K562 (cell line): ENCODE data around the gene CREB3L2. TPM values are rescaled to one million over a fixed set of nuclear protein-coding genes. Genes with fewer than 3 reads are reported as not detected.

Experiments used
- ATAC-seq: fragments of 200-7000 bp; cut with Tn5 transposase; 3 replicates; pipeline ENCODE4 v1.9.1; 2020; ENCODE audit warnings: moderate library complexity
- BruUV-seq: library from RNA; stranded (reverse); fragments of 400-500 nt; replicated peaks from 2 replicates; lab custom pipeline; 2021; lab: Mats Ljungman, UMichigan
- CTCF ChIA-PET: fragments of 300-600 bp; formaldehyde crosslinking; extraction: SDS; loops from one replicate; lab custom pipeline; 2021; ENCODE audit warnings: low intra/inter-chr PET ratio; lab: Yijun Ruan, JAX
- POLR2A ChIA-PET: fragments of 300-600, 350-650 bp; sonication (Branson Sonifier 250); formaldehyde crosslinking; extraction: SDS; loops from one replicate; lab custom pipeline; 2021; ENCODE audit warnings: antibody characterized with exemption, inconsistent platforms; lab: Yijun Ruan, JAX
- DNase-seq, 4 experiments: peaks; one replicate each; pipeline versions ENCODE4 v3.0.0 to v3.0.0-alpha.2; 2011 to 2018; ENCODE audit warnings: low spot score in 3 of 4, mixed read lengths in 3 of 4; ENCODE audit errors: extremely low read depth in 1 of 4
- FAIRE-seq: peaks from 2 replicates; lab custom pipeline; 2011; peaks lifted over from hg19 to GRCh38; lab: Jason Lieb, UNC
- H2AFZ ChIP-seq: 2 replicates; pipeline ENCODE4 v1.6.0; 2011; ENCODE audit warnings: low read depth, low read length, control low read depth, inconsistent platforms
- H3K27ac ChIP-seq: fragments of 200-600 bp; 3 replicates; pipeline ENCODE4 v1.8.0; 2011; ENCODE audit warnings: low read depth, mild to moderate bottlenecking, control low read depth, inconsistent platforms, low read length, moderate library complexity, mixed read lengths; ENCODE audit errors: extremely low read depth
- H3K27me3 ChIP-seq, 2 experiments: fragments of 300-600 bp in 1 of 2; 2 replicates in 1 of 2; 3 replicates in 1 of 2; pipeline versions ENCODE4 v1.6.0 to v1.8.0; 2011; ENCODE audit warnings: inconsistent platforms in 2 of 2, low read length in 2 of 2, mild to moderate bottlenecking in 1 of 2, mixed read lengths in 1 of 2, moderate library complexity in 1 of 2; ENCODE audit not compliant: control insufficient read depth in 2 of 2, insufficient read depth in 2 of 2
- H3K36me3 ChIP-seq: fragments of 300-600 bp; 3 replicates; pipeline ENCODE4 v1.8.0; 2011; ENCODE audit warnings: mild to moderate bottlenecking, low read length, inconsistent platforms; ENCODE audit not compliant: control insufficient read depth, insufficient read depth
- H3K4me1 ChIP-seq, 2 experiments: fragments of 200-600 bp in 1 of 2; replicated peaks in 1 of 2; 2 replicates in 1 of 2; 3 replicates in 1 of 2; pipeline versions ENCODE4 v1.5.1 to v1.8.0; 2011; ENCODE audit warnings: inconsistent platforms in 2 of 2, low read length in 2 of 2, mild to moderate bottlenecking in 1 of 2, mixed read lengths in 1 of 2, moderate library complexity in 1 of 2; ENCODE audit not compliant: control insufficient read depth in 2 of 2, insufficient read depth in 2 of 2
- H3K4me2 ChIP-seq: 2 replicates; pipeline ENCODE4 v1.6.1; 2011; ENCODE audit warnings: low read length, control low read depth, inconsistent platforms, mixed read lengths; ENCODE audit not compliant: insufficient read depth
- H3K4me3 ChIP-seq: fragments of 200-600 bp; sonication (generic), shearing (Covaris generic); 2 replicates; pipeline ENCODE4 v1.5.1; 2016; ENCODE audit warnings: control low read depth, inconsistent platforms
- H3K79me2 ChIP-seq: fragments of 200-600 bp; 3 replicates; pipeline ENCODE4 v1.8.0; 2011; ENCODE audit warnings: low read length, inconsistent platforms; ENCODE audit not compliant: control insufficient read depth, insufficient read depth
- H3K9ac ChIP-seq, 2 experiments: 2 replicates each; pipeline versions ENCODE4 v1.6.0 to v1.6.1; 2011; ENCODE audit warnings: low read depth in 2 of 2, low read length in 2 of 2, control low read depth in 1 of 2, inconsistent platforms in 1 of 2, mild to moderate bottlenecking in 1 of 2, mixed read lengths in 1 of 2; ENCODE audit not compliant: insufficient read depth in 1 of 2
- H3K9me1 ChIP-seq: one replicate; pipeline ENCODE4 v1.6.0; 2011; ENCODE audit warnings: inconsistent platforms, mild to moderate bottlenecking, low read length, moderate library complexity; ENCODE audit not compliant: control insufficient read depth, insufficient read depth
- H3K9me3 ChIP-seq: replicated peaks from 2 replicates; pipeline ENCODE4 v1.5.1; 2011; ENCODE audit warnings: low read depth, low read length, inconsistent platforms; ENCODE audit not compliant: control insufficient read depth, insufficient read depth
- H4K20me1 ChIP-seq: replicated peaks from 2 replicates; pipeline ENCODE4 v1.6.1; 2011; ENCODE audit warnings: low read length, inconsistent platforms, mixed read lengths; ENCODE audit not compliant: control insufficient read depth, insufficient read depth
- CC2D1A ChIP-seq: fragments of 450-650 bp; IDR thresholded peaks from 2 replicates; pipeline ENCODE4 v1.6.1; 2017; ENCODE audit warnings: mild to moderate bottlenecking
- FOXA3 ChIP-seq, 2 experiments: fragments of 450-650 bp in 1 of 2; sonication (generic) in 1 of 2; formaldehyde crosslinking; IDR thresholded peaks in 1 of 2; conservative IDR thresholded peaks in 1 of 2; 2 replicates each; pipeline versions ENCODE4 v1.4.0 to v1.8.0; 2020 to 2022; ENCODE audit warnings: mild to moderate bottlenecking in 2 of 2, missing genetic modification reagents in 1 of 2
- FOXJ3 ChIP-seq: sonication (generic); formaldehyde crosslinking; IDR thresholded peaks from 2 replicates; pipeline ENCODE4 v1.4.0; 2020; ENCODE audit warnings: mild to moderate bottlenecking, missing genetic modification reagents
- GATAD2A ChIP-seq: fragments of 450-650 bp; IDR thresholded peaks from 2 replicates; pipeline ENCODE4 v1.6.1; 2017
- HDAC2 ChIP-seq: fragments of 450-650 bp; IDR thresholded peaks from 2 replicates; pipeline ENCODE4 v1.6.1; 2016; ENCODE audit warnings: mild to moderate bottlenecking
- MED1 ChIP-seq: sonication (generic); formaldehyde crosslinking; IDR thresholded peaks from 2 replicates; pipeline ENCODE4 v1.8.1; 2023; ENCODE audit warnings: missing genetic modification reagents, borderline replicate concordance
- MIER1 ChIP-seq: fragments of 450-650 bp; IDR thresholded peaks from 2 replicates; pipeline ENCODE4 v1.6.1; 2016; ENCODE audit warnings: antibody characterized with exemption, mild to moderate bottlenecking, low read depth
- NCOA2 ChIP-seq, 2 experiments: fragments of 450-650 bp; IDR thresholded peaks; 2 replicates each; pipeline ENCODE4 v1.6.1; 2018; ENCODE audit warnings: mild to moderate bottlenecking in 2 of 2, moderate library complexity in 1 of 2; ENCODE audit not compliant: partially characterized antibody in 2 of 2
- POLR3A ChIP-seq: IDR thresholded peaks from 2 replicates; pipeline ENCODE4 v1.6.1; 2011; ENCODE audit warnings: borderline replicate concordance, mild to moderate bottlenecking, moderate library complexity; ENCODE audit not compliant: insufficient read length, insufficient read depth; ENCODE audit errors: extremely low read depth
- RAD51 ChIP-seq: fragments of 450-650 bp; IDR thresholded peaks from 2 replicates; pipeline ENCODE4 v1.7.1; 2016; ENCODE audit warnings: low read depth, mild to moderate bottlenecking, borderline replicate concordance
- TEAD4 ChIP-seq, 2 experiments: sonication (generic) in 1 of 2; formaldehyde crosslinking in 1 of 2; IDR thresholded peaks; 2 replicates each; pipeline versions ENCODE4 v1.6.1 to v1.8.0; 2012 to 2022; ENCODE audit warnings: borderline replicate concordance in 1 of 2, inconsistent platforms in 1 of 2, low read length in 1 of 2, mild to moderate bottlenecking in 1 of 2, missing genetic modification reagents in 1 of 2
- ZBTB1 ChIP-seq: sonication (generic); formaldehyde crosslinking; IDR thresholded peaks from 2 replicates; pipeline ENCODE4 v1.8.1; 2023; ENCODE audit warnings: missing genetic modification reagents, low read depth, mild to moderate bottlenecking, borderline replicate concordance
- ZNF561 ChIP-seq: fragments of 450-650 bp; formaldehyde crosslinking; conservative IDR thresholded peaks from 2 replicates; pipeline ENCODE4 v1.4.0; 2020; ENCODE audit warnings: mild to moderate bottlenecking, moderate library complexity
- ZNF57 ChIP-seq: fragments of 450-650 bp; formaldehyde crosslinking; IDR thresholded peaks from 2 replicates; pipeline ENCODE4 v1.4.0; 2020; ENCODE audit warnings: mild to moderate bottlenecking, moderate library complexity
- ZNF785 ChIP-seq: fragments of 250-450 bp; sonication (Bioruptor Pico); IDR thresholded peaks from 2 replicates; pipeline ENCODE4 v1.4.0; 2020; ENCODE audit warnings: mild to moderate bottlenecking
- in situ Hi-C: fragments of 300-500 bp; cut with MboI; formaldehyde crosslinking; loops from 4 replicates; pipeline ENCODE4 v1.15.0; 2018; ENCODE audit warnings: inconsistent platforms, mixed read lengths
- intact Hi-C: fragments of 100-400 bp; cut with micrococcal nuclease; formaldehyde crosslinking; loops from 2 replicates; pipeline ENCODE4 v1.14.2; 2022
- polyA plus RNA-seq, 8 experiments: library from polyadenylated mRNA; depleted of rRNA in 4 of 8; stranded (reverse) in 5 of 8; unstranded in 3 of 8; fragments of >200 nt; fragmentation: Nextera tagmentation in 2 of 8; fragmentation: Illumina TruSeq in 1 of 8; extraction: Ambion mirVana in 2 of 8; extraction: Trizol in 1 of 8; gene quantifications; 2 replicates each; pipeline versions ENCODE4 v1.2.1 to v1.2.3, GENCODE V29; 2011 to 2014; ENCODE audit warnings: inconsistent platforms in 1 of 8, missing spikeins in 1 of 8
- total RNA-seq, 7 experiments: library from RNA; depleted of rRNA in 6 of 7; stranded (reverse); fragments of >200 nt in 6 of 7; fragmentation: Illumina TruSeq in 2 of 7; extraction: Trizol in 2 of 7; gene quantifications; 2 replicates each; pipeline versions ENCODE4 v1.2.1 to v1.2.3, GENCODE V29; 2011 to 2021; ENCODE audit warnings: low replicate concordance in 1 of 7
- TF ChIP-seq, protein P1 (sequence below): IDR thresholded peaks from 3 replicates; pipeline ENCODE4 v1.6.1; 2011; ENCODE audit warnings: borderline replicate concordance, mild to moderate bottlenecking, moderate library complexity; ENCODE audit not compliant: insufficient read length; ENCODE audit errors: extremely low read depth
- TF ChIP-seq, protein P2 (sequence below), 2 experiments: fragments of 150-350 bp in 1 of 2; IDR thresholded peaks; 2 replicates each; pipeline ENCODE4 v1.6.1; 2012 to 2016; ENCODE audit warnings: low read depth in 2 of 2, low read length in 2 of 2, mild to moderate bottlenecking in 1 of 2, moderate library complexity in 1 of 2

The CREB3L2 gene
- total and polyA plus RNA-seq, 9 of the 15 experiments (the other 6 are each of a cell fraction or from before 2014, with no cell fraction given): 7.1 to 45.6 (median 15.8) TPM

GRCh38 chr7:137893143-137893742 is 108.6 kb downstream of the CREB3L2 start:
- FAIRE-seq (no peak), DNase-seq (no peak), ATAC-seq (no peak)
- no peak overlapping the region for H3K4me2 ChIP-seq
- H3K9me1 ChIP-seq: no peaks in the 10 kb centered on the region
- in situ Hi-C loops (no loop called here), intact Hi-C loops (no loop called here)
- no peaks in the 10 kb centered on the region for H3K79me2 ChIP-seq
- H3K4me1 ChIP-seq: peaks cover 0 to 2% of the 10 kb centered on the region in 2 experiments; a peak in 2 of 5 replicates
- H3K36me3 ChIP-seq: peaks cover 71% of the 10 kb centered on the region
- CTCF ChIA-PET: no interaction called here
- POLR2A ChIA-PET: no interaction called here
- no peaks in the 10 kb centered on the region for H3K9me3 ChIP-seq
- no peaks in the 10 kb centered on the region for H3K27me3 ChIP-seq
- H2AFZ ChIP-seq: no peak overlapping the region
- no peak overlapping the region for H3K9ac ChIP-seq
- BruUV-seq: no TSS peak
- H3K4me3 ChIP-seq: no peak overlapping the region
- no peak overlapping the region for H3K27ac ChIP-seq
- H4K20me1 ChIP-seq: no peaks in the 10 kb centered on the region
- TF ChIP-seq POLR3A (no peak), MIER1 (no peak), RAD51 (no peak), MED1 (CRISPR knock-in tag) (no peak), FOXJ3 (no peak), ZNF785 (no peak), TEAD4 (IDR thresholded peaks at IDR 0.05; ENCODE audit: low read length) (no peak), TEAD4 (CRISPR knock-in tag; IDR thresholded peaks at IDR 0.05; ENCODE audit: borderline replicate concordance) (no peak), HDAC2 (no peak), ZNF561 (no peak), NCOA2 (IDR thresholded peaks at IDR 0.05; ENCODE audit: partially characterized antibody in 2 of 2) (no peak), GATAD2A (no peak), ZBTB1 (CRISPR knock-in tag) (no peak), ZNF57 (CRISPR knock-in tag) (no peak), FOXA3 (CRISPR knock-in tag; conservative IDR thresholded peaks at IDR 0.05 in 1 of 2, IDR thresholded peaks at IDR 0.05 in 1 of 2) (no peak), CC2D1A (no peak)
- TF ChIP-seq, protein P1, sequence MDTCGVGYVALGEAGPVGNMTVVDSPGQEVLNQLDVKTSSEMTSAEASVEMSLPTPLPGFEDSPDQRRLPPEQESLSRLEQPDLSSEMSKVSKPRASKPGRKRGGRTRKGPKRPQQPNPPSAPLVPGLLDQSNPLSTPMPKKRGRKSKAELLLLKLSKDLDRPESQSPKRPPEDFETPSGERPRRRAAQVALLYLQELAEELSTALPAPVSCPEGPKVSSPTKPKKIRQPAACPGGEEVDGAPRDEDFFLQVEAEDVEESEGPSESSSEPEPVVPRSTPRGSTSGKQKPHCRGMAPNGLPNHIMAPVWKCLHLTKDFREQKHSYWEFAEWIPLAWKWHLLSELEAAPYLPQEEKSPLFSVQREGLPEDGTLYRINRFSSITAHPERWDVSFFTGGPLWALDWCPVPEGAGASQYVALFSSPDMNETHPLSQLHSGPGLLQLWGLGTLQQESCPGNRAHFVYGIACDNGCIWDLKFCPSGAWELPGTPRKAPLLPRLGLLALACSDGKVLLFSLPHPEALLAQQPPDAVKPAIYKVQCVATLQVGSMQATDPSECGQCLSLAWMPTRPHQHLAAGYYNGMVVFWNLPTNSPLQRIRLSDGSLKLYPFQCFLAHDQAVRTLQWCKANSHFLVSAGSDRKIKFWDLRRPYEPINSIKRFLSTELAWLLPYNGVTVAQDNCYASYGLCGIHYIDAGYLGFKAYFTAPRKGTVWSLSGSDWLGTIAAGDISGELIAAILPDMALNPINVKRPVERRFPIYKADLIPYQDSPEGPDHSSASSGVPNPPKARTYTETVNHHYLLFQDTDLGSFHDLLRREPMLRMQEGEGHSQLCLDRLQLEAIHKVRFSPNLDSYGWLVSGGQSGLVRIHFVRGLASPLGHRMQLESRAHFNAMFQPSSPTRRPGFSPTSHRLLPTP: no peak
- TF ChIP-seq, protein P2, sequence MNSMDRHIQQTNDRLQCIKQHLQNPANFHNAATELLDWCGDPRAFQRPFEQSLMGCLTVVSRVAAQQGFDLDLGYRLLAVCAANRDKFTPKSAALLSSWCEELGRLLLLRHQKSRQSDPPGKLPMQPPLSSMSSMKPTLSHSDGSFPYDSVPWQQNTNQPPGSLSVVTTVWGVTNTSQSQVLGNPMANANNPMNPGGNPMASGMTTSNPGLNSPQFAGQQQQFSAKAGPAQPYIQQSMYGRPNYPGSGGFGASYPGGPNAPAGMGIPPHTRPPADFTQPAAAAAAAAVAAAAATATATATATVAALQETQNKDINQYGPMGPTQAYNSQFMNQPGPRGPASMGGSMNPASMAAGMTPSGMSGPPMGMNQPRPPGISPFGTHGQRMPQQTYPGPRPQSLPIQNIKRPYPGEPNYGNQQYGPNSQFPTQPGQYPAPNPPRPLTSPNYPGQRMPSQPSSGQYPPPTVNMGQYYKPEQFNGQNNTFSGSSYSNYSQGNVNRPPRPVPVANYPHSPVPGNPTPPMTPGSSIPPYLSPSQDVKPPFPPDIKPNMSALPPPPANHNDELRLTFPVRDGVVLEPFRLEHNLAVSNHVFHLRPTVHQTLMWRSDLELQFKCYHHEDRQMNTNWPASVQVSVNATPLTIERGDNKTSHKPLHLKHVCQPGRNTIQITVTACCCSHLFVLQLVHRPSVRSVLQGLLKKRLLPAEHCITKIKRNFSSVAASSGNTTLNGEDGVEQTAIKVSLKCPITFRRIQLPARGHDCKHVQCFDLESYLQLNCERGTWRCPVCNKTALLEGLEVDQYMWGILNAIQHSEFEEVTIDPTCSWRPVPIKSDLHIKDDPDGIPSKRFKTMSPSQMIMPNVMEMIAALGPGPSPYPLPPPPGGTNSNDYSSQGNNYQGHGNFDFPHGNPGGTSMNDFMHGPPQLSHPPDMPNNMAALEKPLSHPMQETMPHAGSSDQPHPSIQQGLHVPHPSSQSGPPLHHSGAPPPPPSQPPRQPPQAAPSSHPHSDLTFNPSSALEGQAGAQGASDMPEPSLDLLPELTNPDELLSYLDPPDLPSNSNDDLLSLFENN (IDR thresholded peaks at IDR 0.05; ENCODE audit: low read depth in 2 of 2, low read length in 2 of 2): no peak
